Upper lobe of left lung (tissue), 6 donors: Measurements from ENCODE around the gene CDH13. TPM values are rescaled to one million over a fixed set of nuclear protein-coding genes. Genes with fewer than 3 reads are reported as not detected.
A peak's percentile ranks its signal among the peaks of the same experiment; 100 is the strongest.

ENCODE experiments used
- ATAC-seq, 2 donors: fragments of 200-7000 bp; cut with Tn5 transposase; one replicate each; pipeline ENCODE4 v1.9.1; 2022; ENCODE audit warnings: mild to moderate bottlenecking in 2 of 2, moderate library complexity in 2 of 2; ENCODE audit not compliant: low FRiP score in 2 of 2
- DNase-seq, 2 donors: peaks; one replicate each; pipeline ENCODE4 v3.0.0-alpha.2; 2019 to 2020
- H3K27ac ChIP-seq, 4 donors: fragments of 200-600 bp; sonication (generic); one replicate each; pipeline ENCODE4 v1.5.1; 2016 to 2019
- H3K27me3 ChIP-seq, 4 donors: fragments of 200-600 bp; sonication (generic); one replicate each; pipeline ENCODE4 v1.5.1; 2017 to 2019
- H3K36me3 ChIP-seq, 4 donors: fragments of 200-600 bp; sonication (generic); one replicate each; pipeline ENCODE4 v1.5.1; 2016 to 2019
- H3K4me1 ChIP-seq, 4 donors: fragments of 200-600 bp; sonication (generic); one replicate each; pipeline ENCODE4 v1.5.1; 2018 to 2019
- H3K4me3 ChIP-seq, 4 donors: fragments of 200-600 bp; sonication (generic); one replicate each; pipeline ENCODE4 v1.5.1; 2017 to 2019; ENCODE audit warnings: mild to moderate bottlenecking in 2 of 4, moderate library complexity in 1 of 4
- H3K9me3 ChIP-seq, 4 donors: fragments of 200-600 bp; sonication (generic); one replicate each; pipeline ENCODE4 v1.5.1; 2018 to 2019
- EP300 ChIP-seq, 4 donors: sonication (generic); formaldehyde crosslinking; IDR thresholded peaks; one replicate each; pipeline ENCODE4 v1.5.1; 2017; ENCODE audit warnings: antibody characterized with exemption in 4 of 4, control low read depth in 2 of 4
- POLR2A ChIP-seq, 4 donors: fragments of 450-650 bp; IDR thresholded peaks; one replicate each; pipeline ENCODE4 v1.5.1; 2016 to 2017; ENCODE audit warnings: antibody characterized with exemption in 4 of 4, mild to moderate bottlenecking in 2 of 4
- POLR2AphosphoS5 ChIP-seq, 2 donors: sonication (generic); formaldehyde crosslinking; IDR thresholded peaks; one replicate each; pipeline ENCODE4 v1.5.1; 2017; ENCODE audit warnings: antibody characterized with exemption in 2 of 2
- WGBS, 2 donors: methylation state at CpG; one replicate each; pipeline ENCODE4 v1.1.5; 2017 to 2018; 5-methylcytosine and 5-hydroxymethylcytosine counted together
- total RNA-seq, 6 donors: library from RNA; depleted of rRNA in 4 of 6; stranded (reverse); fragments of >200 nt in 4 of 6; gene quantifications; one replicate each; pipeline versions ENCODE4 v1.1.0 to v1.2.1, GENCODE V29; 2016 to 2021
- TF ChIP-seq, protein P1 (sequence below), 6 experiments: fragments of 450-650 bp in 4 of 6; fragments of 200-600 bp in 2 of 6; sonication (generic) in 2 of 6; IDR thresholded peaks; one replicate each; pipeline ENCODE4 v1.5.1; 2016 to 2019; ENCODE audit warnings: antibody characterized with exemption in 6 of 6
- donor health status: DM: no; HTN: no; CAD: no; lungs with moderate emphysema.
- donor health status: DM: no; HTN: yes; CAD: no; lungs with severe emphysema.

The CDH13 gene
- total RNA-seq, 6 donors from 2014 or later, result 11.3 to 39.8 (median 19.9) TPM

DNA sequence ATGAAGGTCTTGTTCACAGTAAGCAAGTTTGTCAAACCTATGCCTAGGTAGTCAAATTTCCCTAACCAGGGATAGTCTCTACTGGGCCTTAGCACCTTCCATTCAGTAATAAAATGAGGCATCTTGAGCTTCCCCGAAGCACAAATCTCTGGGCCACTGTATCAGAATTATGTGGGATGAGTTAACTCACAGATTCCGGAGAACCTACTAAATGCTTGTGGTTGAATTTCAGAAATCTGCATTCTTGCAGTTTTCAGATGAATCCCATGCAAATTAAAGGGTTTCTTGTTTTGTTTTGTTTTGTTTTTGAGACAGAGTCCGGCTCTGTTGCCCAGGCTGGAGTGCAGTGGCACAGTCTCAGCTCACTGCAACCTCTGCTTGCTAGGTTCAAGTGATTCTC lies 702.2 kb downstream of the CDH13 start:
- H3K27ac ChIP-seq, result no peak overlapping the region

DNA sequence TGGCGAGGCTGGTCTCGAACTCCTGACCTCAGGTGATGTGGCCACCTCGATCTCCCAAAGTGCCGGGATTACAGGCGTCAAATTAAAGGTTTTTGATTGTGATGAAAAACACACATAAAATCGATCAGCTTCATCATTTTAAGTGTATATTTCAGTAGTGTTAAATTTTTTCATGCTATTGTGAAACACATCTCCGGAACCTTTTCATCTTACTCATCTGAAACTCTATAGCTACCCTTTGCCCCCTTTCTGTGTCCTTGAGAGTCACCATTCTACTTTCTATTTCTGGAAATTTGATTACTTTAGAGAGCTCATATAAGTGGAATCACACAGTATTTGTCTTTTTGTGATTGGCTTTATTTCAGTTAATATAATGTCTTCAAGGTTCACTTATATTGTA lies 702.7 kb downstream of the CDH13 start:
- Histone ChIP-seq H3K9me3 (no peaks in the 10 kb centered on the region), H3K4me3 (no peak overlapping the region), H3K27ac (no peak overlapping the region), H3K27me3 (no peaks in the 10 kb centered on the region), H3K4me1 (no peaks in the 10 kb centered on the region), H3K36me3 (no peaks in the 10 kb centered on the region)
- no peak for ATAC-seq
- no peak for DNase-seq
- no peak for TF ChIP-seq POLR2A (IDR thresholded peaks at IDR 0.05)
- TF ChIP-seq POLR2AphosphoS5 (IDR thresholded peaks at IDR 0.05), result no peak
- no peak for TF ChIP-seq EP300 (IDR thresholded peaks at IDR 0.05)
- TF ChIP-seq, protein P1, sequence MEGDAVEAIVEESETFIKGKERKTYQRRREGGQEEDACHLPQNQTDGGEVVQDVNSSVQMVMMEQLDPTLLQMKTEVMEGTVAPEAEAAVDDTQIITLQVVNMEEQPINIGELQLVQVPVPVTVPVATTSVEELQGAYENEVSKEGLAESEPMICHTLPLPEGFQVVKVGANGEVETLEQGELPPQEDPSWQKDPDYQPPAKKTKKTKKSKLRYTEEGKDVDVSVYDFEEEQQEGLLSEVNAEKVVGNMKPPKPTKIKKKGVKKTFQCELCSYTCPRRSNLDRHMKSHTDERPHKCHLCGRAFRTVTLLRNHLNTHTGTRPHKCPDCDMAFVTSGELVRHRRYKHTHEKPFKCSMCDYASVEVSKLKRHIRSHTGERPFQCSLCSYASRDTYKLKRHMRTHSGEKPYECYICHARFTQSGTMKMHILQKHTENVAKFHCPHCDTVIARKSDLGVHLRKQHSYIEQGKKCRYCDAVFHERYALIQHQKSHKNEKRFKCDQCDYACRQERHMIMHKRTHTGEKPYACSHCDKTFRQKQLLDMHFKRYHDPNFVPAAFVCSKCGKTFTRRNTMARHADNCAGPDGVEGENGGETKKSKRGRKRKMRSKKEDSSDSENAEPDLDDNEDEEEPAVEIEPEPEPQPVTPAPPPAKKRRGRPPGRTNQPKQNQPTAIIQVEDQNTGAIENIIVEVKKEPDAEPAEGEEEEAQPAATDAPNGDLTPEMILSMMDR (IDR thresholded peaks at IDR 0.05), result no peak
- 74 to 86% methylated on average over 7 of the region's 7 CpGs for WGBS, 2 donors

More for the DNA sequence above, 702.2 kb downstream of the CDH13 start:
- Histone ChIP-seq H3K9me3 (no peaks in the 10 kb centered on the region), H3K4me3 (no peak overlapping the region), H3K27me3 (no peaks in the 10 kb centered on the region), H3K36me3 (no peaks in the 10 kb centered on the region), H3K4me1 (no peaks in the 10 kb centered on the region)
- DNase-seq (no peak), ATAC-seq (no peak)
- no peak for TF ChIP-seq EP300 (IDR thresholded peaks at IDR 0.05)
- no peak for TF ChIP-seq POLR2AphosphoS5 (IDR thresholded peaks at IDR 0.05)
- TF ChIP-seq, protein P1 (IDR thresholded peaks at IDR 0.05), result no peak
- TF ChIP-seq POLR2A (IDR thresholded peaks at IDR 0.05), result no peak
- WGBS, 2 donors, result 88 to 100% methylated on average over 3 of the region's 3 CpGs

DNA sequence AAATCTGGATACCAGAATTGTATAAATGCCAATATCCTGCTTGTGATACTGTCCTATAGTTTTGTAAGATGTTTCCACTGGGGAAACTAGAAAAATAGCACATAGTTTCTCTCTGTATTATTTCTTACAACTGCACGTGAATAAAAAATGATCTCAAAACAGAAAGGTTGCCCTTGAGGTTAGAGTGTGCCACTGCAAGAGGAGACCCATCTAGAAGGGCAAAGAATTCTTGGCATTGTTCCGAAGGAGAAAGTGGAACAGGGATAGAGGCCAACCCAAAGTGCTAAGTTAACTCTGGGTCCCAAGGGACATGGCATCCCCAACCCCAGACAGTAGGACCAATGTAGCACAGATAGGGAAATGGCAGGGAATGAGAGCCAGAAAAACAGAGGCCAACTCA lies 703.5 kb downstream of the CDH13 start:
- ATAC-seq (no peak), DNase-seq (no peak)
- no peaks in the 10 kb centered on the region for H3K27me3 ChIP-seq
- TF ChIP-seq EP300 (IDR thresholded peaks at IDR 0.05) (no peak), POLR2AphosphoS5 (IDR thresholded peaks at IDR 0.05) (no peak), POLR2A (IDR thresholded peaks at IDR 0.05) (no peak)
- TF ChIP-seq, protein P1 (IDR thresholded peaks at IDR 0.05), result no peak
- no peaks in the 10 kb centered on the region for H3K36me3 ChIP-seq
- H3K9me3 ChIP-seq, result no peaks in the 10 kb centered on the region
- H3K4me1 ChIP-seq, result no peaks in the 10 kb centered on the region
- H3K4me3 ChIP-seq, result no peak overlapping the region
- H3K27ac ChIP-seq, result no peak overlapping the region
- WGBS, 2 donors, result 52 to 68% methylated on average over 2 of the region's 2 CpGs

DNA sequence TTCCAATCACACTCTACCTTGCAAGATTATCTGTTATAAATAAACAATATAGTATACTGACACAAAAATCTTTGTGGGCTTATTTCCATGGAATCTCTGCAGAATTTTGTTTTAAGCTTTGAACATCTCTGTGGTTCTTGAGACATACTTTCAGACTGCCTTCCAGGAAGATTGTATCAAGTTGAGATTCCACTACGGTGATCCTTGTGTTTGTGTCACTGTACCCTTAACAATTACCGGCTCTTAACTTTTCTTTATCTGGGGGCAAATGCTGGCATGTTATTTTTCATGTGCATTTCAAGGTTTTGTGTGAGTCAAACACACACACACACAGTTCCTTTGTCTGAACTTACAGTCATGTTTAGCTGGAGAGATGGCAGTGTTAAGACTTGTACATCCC lies 708.3 kb downstream of the CDH13 start:
- H3K27ac ChIP-seq, result no peak overlapping the region
- TF ChIP-seq POLR2A (IDR thresholded peaks at IDR 0.05), result no peak
- TF ChIP-seq, protein P1 (IDR thresholded peaks at IDR 0.05), result no peak

DNA sequence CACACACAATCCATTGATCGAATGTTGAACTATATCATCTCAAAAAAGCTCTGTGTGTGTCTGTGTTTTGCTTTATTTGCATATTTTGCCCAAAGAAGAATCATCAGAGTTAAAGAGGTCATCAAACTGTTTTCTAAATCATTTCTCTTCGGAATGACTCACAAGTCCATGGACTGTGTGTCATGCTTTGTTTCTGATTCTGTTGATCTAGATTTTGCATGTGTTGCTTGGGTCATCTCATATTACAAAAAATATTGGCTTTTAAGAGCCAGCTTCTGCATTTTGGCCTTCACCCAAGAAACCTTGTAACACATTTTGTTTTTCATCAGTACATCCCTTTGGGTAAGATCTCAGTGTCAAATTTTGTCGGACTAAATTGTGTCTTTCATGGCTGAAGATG lies 709.8 kb downstream of the CDH13 start:
- DNase-seq, result no peak
- Histone ChIP-seq H3K4me3 (no peak overlapping the region), H3K9me3 (no peaks in the 10 kb centered on the region), H3K27ac (no peak overlapping the region), H3K36me3 (no peaks in the 10 kb centered on the region), H3K4me1 (no peaks in the 10 kb centered on the region), H3K27me3 (no peaks in the 10 kb centered on the region)
- TF ChIP-seq, protein P1 (IDR thresholded peaks at IDR 0.05), result no peak
- no peak for TF ChIP-seq POLR2A (IDR thresholded peaks at IDR 0.05)
- TF ChIP-seq POLR2AphosphoS5 (IDR thresholded peaks at IDR 0.05), result no peak
- no peak for TF ChIP-seq EP300 (IDR thresholded peaks at IDR 0.05)
- ATAC-seq, result peak in 1 of 2 donors; percentile 42
- 84 to 86% methylated on average over 3 of the region's 3 CpGs for WGBS, 2 donors

More for the DNA sequence above, 708.3 kb downstream of the CDH13 start:
- no peaks in the 10 kb centered on the region for H3K27me3 ChIP-seq
- H3K4me3 ChIP-seq, result no peak overlapping the region
- DNase-seq (no peak), ATAC-seq (no peak)
- 63 to 76% methylated on average over 2 of the region's 2 CpGs for WGBS, 2 donors
- no peaks in the 10 kb centered on the region for H3K9me3 ChIP-seq
- no peaks in the 10 kb centered on the region for H3K36me3 ChIP-seq
- no peaks in the 10 kb centered on the region for H3K4me1 ChIP-seq
